Caco-2 (cell line): ENCODE measurements around the gene RARRES2. TPM values are rescaled to one million over a fixed set of nuclear protein-coding genes. Genes with fewer than 3 reads are reported as not detected.

Experiments used
- BruUV-seq: library from RNA; stranded (reverse); fragments of 400-500 nt; replicated peaks from 2 replicates; lab custom pipeline; 2021; lab: Mats Ljungman, UMichigan
- CTCF ChIA-PET: fragments of 300-600 bp; sonication (Branson Sonifier 250); formaldehyde crosslinking; loops from one replicate; lab custom pipeline; 2022; ENCODE audit warnings: antibody characterized with exemption; lab: Charles Lee
- POLR2A ChIA-PET: fragments of 300-600 bp; sonication (Branson Sonifier 250); formaldehyde crosslinking; loops from one replicate; lab custom pipeline; 2022; ENCODE audit warnings: antibody characterized with exemption; lab: Charles Lee
- DNase-seq, 2 experiments: peaks; one replicate each; pipeline versions ENCODE4 v3.0.0 to v3.0.0-alpha.2; 2020 to 2022
- H3K27me3 ChIP-seq: replicated peaks from 2 replicates; pipeline ENCODE4 v1.6.0; 2011; ENCODE audit warnings: low read length; ENCODE audit not compliant: control insufficient read depth, insufficient read depth
- H3K36me3 ChIP-seq: 2 replicates; pipeline ENCODE4 v1.5.1; 2011; ENCODE audit warnings: low read length; ENCODE audit not compliant: control insufficient read depth, insufficient read depth
- H3K4me1 ChIP-seq: fragments of 250-450 bp; sonication (Bioruptor Pico); 2 replicates; pipeline ENCODE4 v1.5.1; 2020; ENCODE audit warnings: mild to moderate bottlenecking
- H3K4me3 ChIP-seq: 2 replicates; pipeline ENCODE4 v1.5.1; 2011; ENCODE audit warnings: low read depth, mild to moderate bottlenecking, control low read depth, low read length
- H3K9me3 ChIP-seq: fragments of 250-450 bp; sonication (Bioruptor Pico); 2 replicates; pipeline ENCODE4 v1.5.1; 2020; ENCODE audit warnings: mild to moderate bottlenecking, moderate library complexity
- H3K27ac Mint-ChIP-seq: one replicate; pipeline ENCODE4 v1.8.0; 2022; ENCODE audit warnings: mixed read lengths; ENCODE audit not compliant: unreplicated experiment
- H3K27me3 Mint-ChIP-seq: one replicate; pipeline ENCODE4 v1.8.0; 2022; ENCODE audit warnings: mixed read lengths; ENCODE audit not compliant: insufficient read depth, unreplicated experiment
- H3K36me3 Mint-ChIP-seq: one replicate; pipeline ENCODE4 v1.8.0; 2022; ENCODE audit warnings: mild to moderate bottlenecking, mixed read lengths; ENCODE audit not compliant: insufficient read depth, unreplicated experiment
- H3K4me1 Mint-ChIP-seq: one replicate; pipeline ENCODE4 v1.8.0; 2022; ENCODE audit warnings: low read depth, mixed read lengths; ENCODE audit not compliant: unreplicated experiment
- H3K4me3 Mint-ChIP-seq: one replicate; pipeline ENCODE4 v1.8.0; 2022; ENCODE audit warnings: mild to moderate bottlenecking, moderate library complexity, mixed read lengths; ENCODE audit not compliant: unreplicated experiment
- H3K9me3 Mint-ChIP-seq: one replicate; pipeline ENCODE4 v1.8.0; 2022; ENCODE audit warnings: mixed read lengths; ENCODE audit not compliant: unreplicated experiment
- CTCF ChIP-seq, 2 experiments: fragments of 200-600 bp in 1 of 2; IDR thresholded peaks; 1 replicate in 1 of 2; 2 replicates in 1 of 2; pipeline versions ENCODE4 v1.5.1 to v1.8.0; 2011 to 2022; ENCODE audit warnings: antibody characterized with exemption in 1 of 2, control low read depth in 1 of 2, inconsistent platforms in 1 of 2, low read depth in 1 of 2, low read length in 1 of 2, mild to moderate bottlenecking in 1 of 2, moderate library complexity in 1 of 2; ENCODE audit not compliant: insufficient read depth in 1 of 2, severe bottlenecking in 1 of 2, unreplicated experiment in 1 of 2
- intact Hi-C: fragments of 100-400 bp; cut with micrococcal nuclease; formaldehyde crosslinking; loops from one replicate; pipeline ENCODE4 v1.10.0; 2022; ENCODE audit not compliant: unreplicated experiment
- total RNA-seq: library from RNA; stranded (reverse); gene quantifications from 2 replicates; pipeline ENCODE4 v1.2.3, GENCODE V29; 2022

Gene RARRES2
- total RNA-seq, 1 experiment from 2014 or later, result not detected

GRCh38 chr7:150361402-150361801 is 20.0 kb upstream of the RARRES2 start:
- no peak for DNase-seq
- Mint-ChIP-seq H3K27ac (no peak overlapping the region), H3K27me3 (no peaks in the 10 kb centered on the region), H3K4me3 (no peak overlapping the region), H3K4me1 (peaks cover 11% of the 10 kb centered on the region), H3K9me3 (peaks cover 12% of the 10 kb centered on the region), H3K36me3 (no peaks in the 10 kb centered on the region)
- Histone ChIP-seq H3K4me3 (no peak overlapping the region), H3K36me3 (no peaks in the 10 kb centered on the region), H3K9me3 (no peaks in the 10 kb centered on the region), H3K4me1 (no peaks in the 10 kb centered on the region), H3K27me3 (no peaks in the 10 kb centered on the region)
- CTCF ChIA-PET, result no interaction called here
- no peak for TF ChIP-seq CTCF (IDR thresholded peaks at IDR 0.05; ENCODE audit: insufficient read depth in 1 of 2, low read depth in 1 of 2, low read length in 1 of 2, severe bottlenecking in 1 of 2, unreplicated experiment in 1 of 2)
- POLR2A ChIA-PET, result no interaction called here
- no TSS peak for BruUV-seq
- intact Hi-C loops, result no loop called here

DNA sequence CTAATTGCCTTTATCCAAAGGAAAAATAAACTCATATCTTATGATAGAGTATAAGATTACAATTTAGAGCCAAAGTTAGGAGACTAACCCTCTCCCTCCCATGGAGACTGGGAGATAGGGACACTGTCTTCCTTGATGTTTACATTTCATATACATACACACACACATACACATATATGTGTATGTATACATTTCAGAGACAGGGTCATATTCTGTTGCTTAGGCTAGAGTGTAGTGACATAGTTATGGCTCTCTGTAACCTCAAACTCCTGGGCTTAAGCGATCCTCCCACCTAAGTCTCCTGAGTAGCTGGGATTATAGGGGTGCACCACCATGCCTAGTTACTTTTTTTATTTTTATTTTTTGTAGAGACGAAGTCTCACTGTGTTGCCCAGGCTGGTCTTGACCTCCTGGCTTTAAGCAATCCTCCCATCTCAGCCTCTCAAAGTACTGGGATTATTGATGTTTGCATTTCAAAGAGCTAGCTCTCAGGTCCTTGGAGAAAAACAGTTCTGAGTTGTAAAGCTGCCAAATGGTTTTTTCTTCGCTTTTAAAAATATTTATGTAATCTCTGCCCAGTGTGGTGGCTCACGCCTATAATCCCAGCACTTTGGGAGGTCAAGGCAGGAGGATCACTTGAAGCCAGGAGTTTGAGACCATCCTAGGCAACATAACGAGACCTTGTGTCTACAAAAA is 19.1 kb upstream of the RARRES2 start:
- intact Hi-C loops, result no loop called here
- no peak overlapping the region for H3K4me3 Mint-ChIP-seq
- no peaks in the 10 kb centered on the region for H3K27me3 Mint-ChIP-seq
- peaks cover 12% of the 10 kb centered on the region for H3K9me3 Mint-ChIP-seq
- H3K36me3 Mint-ChIP-seq, result no peaks in the 10 kb centered on the region
- no peaks in the 10 kb centered on the region for H3K36me3 ChIP-seq
- ChIA-PET POLR2A (no interaction called here), CTCF (no interaction called here)
- TF ChIP-seq CTCF (IDR thresholded peaks at IDR 0.05; ENCODE audit: insufficient read depth in 1 of 2, low read depth in 1 of 2, low read length in 1 of 2, severe bottlenecking in 1 of 2, unreplicated experiment in 1 of 2), result no peak
- no peak for DNase-seq
- no TSS peak for BruUV-seq
- no peaks in the 10 kb centered on the region for H3K9me3 ChIP-seq
- H3K27me3 ChIP-seq, result no peaks in the 10 kb centered on the region
- H3K27ac Mint-ChIP-seq, result peak overlapping the region; percentile 42
- no peak overlapping the region for H3K4me3 ChIP-seq
- no peaks in the 10 kb centered on the region for H3K4me1 ChIP-seq
- peaks cover 11% of the 10 kb centered on the region for H3K4me1 Mint-ChIP-seq

GRCh38 chr7:150359622-150360362 is 18.4 kb upstream of the RARRES2 start:
- peak overlapping the region; percentile 42 for H3K27ac Mint-ChIP-seq

More at GRCh38 chr7:150359622-150360362, 18.4 kb upstream of the RARRES2 start:
- H3K4me1 Mint-ChIP-seq, result peaks cover 11% of the 10 kb centered on the region
- no peak overlapping the region for H3K4me3 ChIP-seq
- no peaks in the 10 kb centered on the region for H3K27me3 ChIP-seq
- no peak for DNase-seq
- no peak for TF ChIP-seq CTCF (IDR thresholded peaks at IDR 0.05; ENCODE audit: insufficient read depth in 1 of 2, low read depth in 1 of 2, low read length in 1 of 2, severe bottlenecking in 1 of 2, unreplicated experiment in 1 of 2)
- ChIA-PET POLR2A (no interaction called here), CTCF (no interaction called here)
- H3K36me3 ChIP-seq, result no peaks in the 10 kb centered on the region
- H3K27me3 Mint-ChIP-seq, result no peaks in the 10 kb centered on the region
- BruUV-seq, result no TSS peak
- no peaks in the 10 kb centered on the region for H3K36me3 Mint-ChIP-seq
- no peaks in the 10 kb centered on the region for H3K9me3 ChIP-seq
- no peak overlapping the region for H3K4me3 Mint-ChIP-seq
- no peaks in the 10 kb centered on the region for H3K4me1 ChIP-seq
- intact Hi-C loops, result no loop called here
- peaks cover 12% of the 10 kb centered on the region for H3K9me3 Mint-ChIP-seq
